ENCODE data around the gene ITPRID2. TPM values are rescaled to one million over a fixed set of nuclear protein-coding genes. Genes with fewer than 3 reads are reported as not detected.

ITPRID2 gene
- total RNA-seq, 1 experiment from 2014 or later: 419 TPM

GRCh38 chr2:181962142-181962541 lies 70.6 kb downstream of the ITPRID2 start:
- no peak overlapping the region for H3K4me2 ChIP-seq
- H3K9me2 ChIP-seq (ENCODE audit: insufficient read depth): no peaks in the 10 kb centered on the region
- no peaks in the 10 kb centered on the region for H3K36me3 ChIP-seq (ENCODE audit: low read depth)
- no peaks in the 10 kb centered on the region for H3F3A ChIP-seq (ENCODE audit: insufficient read depth, low read depth)
- H4K20me1 ChIP-seq (ENCODE audit: insufficient read depth): no peaks in the 10 kb centered on the region
- intact Hi-C loops (cut with micrococcal nuclease; ENCODE audit: unreplicated experiment): no loop called here
- no peak overlapping the region for H3K4me3 ChIP-seq
- H3K79me2 ChIP-seq (ENCODE audit: low read depth): no peaks in the 10 kb centered on the region
- BruUV-seq (replicated peaks): no TSS peak
- ChIA-PET CTCF (no interaction called here), POLR2A (ENCODE audit: unreplicated experiment) (no interaction called here)
- no peak for TF ChIP-seq CTCF (conservative IDR thresholded peaks at IDR 0.05)
- TF ChIP-seq EZH2 (IDR thresholded peaks at IDR 0.05; ENCODE audit: low read depth): no peak
- H3K9me3 ChIP-seq (ENCODE audit: insufficient read depth, low read depth): no peaks in the 10 kb centered on the region
- H2AFZ ChIP-seq: no peak overlapping the region
- H3K27ac ChIP-seq: no peak overlapping the region
- DNase-seq: no peak
- no peaks in the 10 kb centered on the region for H3K27me3 ChIP-seq (ENCODE audit: insufficient read depth, low read depth)
- 0 out of 2 replicates have a peak, but pooled peaks cover 11% of the 10 kb centered on the region for H3K4me1 ChIP-seq (replicated peaks; ENCODE audit: insufficient read depth)

DNA sequence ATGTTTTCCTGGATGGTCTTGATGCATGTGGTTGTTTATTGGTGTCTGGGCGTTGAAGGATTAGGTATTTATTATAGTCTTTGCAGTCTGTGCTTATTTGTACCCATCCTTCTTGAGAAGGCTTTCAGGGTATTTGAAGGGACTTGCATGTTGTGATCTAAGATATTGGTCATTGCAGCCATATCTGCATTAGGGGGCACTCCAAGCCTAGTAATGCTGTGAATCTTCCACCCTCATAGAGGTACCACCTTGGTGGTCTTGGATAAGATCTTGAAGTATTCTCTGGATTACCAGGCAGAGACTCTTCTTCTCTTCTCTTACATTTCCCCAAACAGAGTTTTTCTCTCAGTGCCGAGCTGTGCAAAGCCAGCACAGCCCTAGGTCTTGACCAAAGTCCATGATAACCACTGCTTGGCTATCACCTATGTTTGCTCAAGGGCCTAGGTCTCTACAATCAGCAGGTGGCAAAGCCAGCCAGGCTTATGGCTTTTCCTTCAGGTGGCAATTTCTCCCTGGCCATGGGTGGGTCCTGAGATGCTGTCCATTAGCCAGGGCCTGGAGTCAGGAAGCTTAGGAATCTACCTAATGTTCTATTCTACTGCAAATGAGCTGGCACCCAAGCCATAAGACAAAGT lies 78.7 kb downstream of the ITPRID2 start:
- intact Hi-C loops (cut with micrococcal nuclease; ENCODE audit: unreplicated experiment): no loop called here
- Histone ChIP-seq H2AFZ (no peak overlapping the region), H3K27ac (no peak overlapping the region), H3K4me1 (replicated peaks; ENCODE audit: insufficient read depth) (no peaks in the 10 kb centered on the region), H3K79me2 (ENCODE audit: low read depth) (no peaks in the 10 kb centered on the region), H4K20me1 (ENCODE audit: insufficient read depth) (no peaks in the 10 kb centered on the region), H3K36me3 (ENCODE audit: low read depth) (no peaks in the 10 kb centered on the region), H3K4me3 (no peak overlapping the region), H3K9me2 (ENCODE audit: insufficient read depth) (peaks cover 2% of the 10 kb centered on the region; the same call in 1 of the 2 replicates), H3K4me2 (no peak overlapping the region), H3K27me3 (ENCODE audit: insufficient read depth, low read depth) (no peaks in the 10 kb centered on the region), H3F3A (ENCODE audit: insufficient read depth, low read depth) (no peaks in the 10 kb centered on the region), H3K9me3 (ENCODE audit: insufficient read depth, low read depth) (no peaks in the 10 kb centered on the region; the same call in 1 of the 2 replicates)
- BruUV-seq (replicated peaks): no TSS peak
- POLR2A ChIA-PET (ENCODE audit: unreplicated experiment): no interaction called here
- DNase-seq: no peak
- TF ChIP-seq EZH2 (IDR thresholded peaks at IDR 0.05; ENCODE audit: low read depth): no peak
- TF ChIP-seq CTCF (conservative IDR thresholded peaks at IDR 0.05): no peak
- CTCF ChIA-PET: no interaction called here

GRCh38 chr2:181971032-181971431 lies 79.5 kb downstream of the ITPRID2 start:
- no peak overlapping the region for H2AFZ ChIP-seq

More at GRCh38 chr2:181971032-181971431, 79.5 kb downstream of the ITPRID2 start:
- no peaks in the 10 kb centered on the region for H3F3A ChIP-seq (ENCODE audit: insufficient read depth, low read depth)
- ChIA-PET CTCF (no interaction called here), POLR2A (ENCODE audit: unreplicated experiment) (no interaction called here)
- BruUV-seq (replicated peaks): no TSS peak
- H3K79me2 ChIP-seq (ENCODE audit: low read depth): no peaks in the 10 kb centered on the region
- H3K4me1 ChIP-seq (replicated peaks; ENCODE audit: insufficient read depth): no peaks in the 10 kb centered on the region
- DNase-seq: no peak
- H3K4me3 ChIP-seq: no peak overlapping the region
- H3K27me3 ChIP-seq (ENCODE audit: insufficient read depth, low read depth): no peaks in the 10 kb centered on the region
- H3K4me2 ChIP-seq: no peak overlapping the region
- TF ChIP-seq CTCF (conservative IDR thresholded peaks at IDR 0.05) (no peak), EZH2 (IDR thresholded peaks at IDR 0.05; ENCODE audit: low read depth) (no peak)
- H3K9me2 ChIP-seq (ENCODE audit: insufficient read depth): peaks cover 3% of the 10 kb centered on the region; the same call in 1 of the 2 replicates
- H4K20me1 ChIP-seq (ENCODE audit: insufficient read depth): no peaks in the 10 kb centered on the region
- no peaks in the 10 kb centered on the region; the same call in 1 of the 2 replicates for H3K9me3 ChIP-seq (ENCODE audit: insufficient read depth, low read depth)
- no peaks in the 10 kb centered on the region for H3K36me3 ChIP-seq (ENCODE audit: low read depth)
- H3K27ac ChIP-seq: no peak overlapping the region
- intact Hi-C loops (cut with micrococcal nuclease; ENCODE audit: unreplicated experiment): no loop called here

All from PC-9 (cell line).